Putamen (tissue), 1 donor: ENCODE data around the gene TP53TG5.

Source experiments
- DNase-seq: peaks from one replicate; pipeline ENCODE4 v3.0.0-alpha.2; 2016; ENCODE audit warnings: low spot score

The TP53TG5 gene

DNA sequence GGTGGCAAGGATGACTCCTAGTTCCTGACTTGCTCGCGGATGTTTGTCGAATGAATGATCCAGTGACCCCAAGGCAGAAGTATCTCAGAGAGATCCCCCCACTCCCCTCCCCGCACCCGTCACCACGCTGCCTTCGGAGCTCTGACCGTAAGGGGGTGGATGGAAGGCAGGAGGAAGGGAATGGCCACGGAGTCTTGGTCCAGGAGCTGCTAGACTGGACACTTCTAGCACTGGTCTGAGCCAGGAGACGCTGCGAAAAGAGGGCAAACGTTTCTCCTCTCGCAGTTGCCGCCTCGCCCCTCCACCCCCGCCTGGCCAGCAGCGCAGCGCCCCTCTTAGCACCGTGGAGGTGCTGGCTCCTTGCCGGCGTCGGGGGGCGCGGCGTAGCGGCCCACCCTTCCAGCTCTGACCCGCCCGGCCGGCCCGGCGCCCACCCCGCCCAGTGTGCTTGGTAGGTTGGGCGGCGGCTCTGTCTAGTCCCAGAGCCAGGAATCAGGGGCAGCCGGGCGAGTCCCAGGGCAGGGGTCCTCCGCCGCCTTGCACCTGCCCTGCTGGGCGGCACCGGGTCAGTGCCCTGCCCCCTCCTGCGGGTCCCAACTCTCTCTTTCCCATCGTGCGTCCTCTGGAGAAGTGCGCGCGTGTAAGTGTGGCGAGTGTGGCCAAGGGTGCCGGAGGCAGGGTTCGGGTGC lies 27.6 kb upstream of the TP53TG5 start:
- DNase-seq = no peak

DNA sequence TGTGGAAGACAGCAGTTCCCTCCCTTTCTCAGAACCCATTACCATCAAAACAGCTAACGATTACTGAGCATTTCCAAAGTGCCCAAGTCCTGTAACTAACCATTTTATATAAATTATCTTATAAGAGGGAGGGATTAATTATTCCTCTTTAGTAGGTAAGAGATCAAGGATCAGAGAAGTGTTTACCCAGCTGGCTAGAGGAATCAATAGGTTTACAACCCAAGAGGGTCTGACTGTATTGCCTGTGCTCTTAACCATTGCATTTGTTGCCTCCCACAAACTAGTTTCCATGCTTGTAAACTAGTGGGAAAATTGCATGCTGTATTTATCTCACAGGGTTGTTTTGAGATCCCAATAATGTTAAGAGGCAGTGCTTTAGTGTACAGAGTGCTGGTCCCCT lies 26.3 kb upstream of the TP53TG5 start:
- no peak for DNase-seq

DNA sequence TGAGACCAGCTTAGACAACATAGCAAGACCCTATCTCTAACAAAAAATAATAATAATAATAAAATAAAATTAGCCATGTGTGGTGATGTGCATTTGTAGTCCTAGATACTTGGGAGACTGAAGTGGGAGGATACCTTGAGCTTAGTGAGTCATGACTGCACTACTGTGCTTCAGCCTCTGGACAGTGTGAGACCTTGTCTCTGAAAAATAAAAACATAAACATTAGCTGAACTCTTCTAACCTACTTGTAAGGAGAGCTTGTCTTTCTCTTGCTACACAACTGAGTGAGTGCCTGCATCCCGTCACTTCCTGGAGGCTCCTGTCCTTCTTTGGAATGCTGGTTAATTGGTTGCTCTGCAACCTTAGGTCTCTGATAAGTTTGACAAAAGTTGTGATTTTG lies 24.8 kb upstream of the TP53TG5 start:
- no peak for DNase-seq

DNA sequence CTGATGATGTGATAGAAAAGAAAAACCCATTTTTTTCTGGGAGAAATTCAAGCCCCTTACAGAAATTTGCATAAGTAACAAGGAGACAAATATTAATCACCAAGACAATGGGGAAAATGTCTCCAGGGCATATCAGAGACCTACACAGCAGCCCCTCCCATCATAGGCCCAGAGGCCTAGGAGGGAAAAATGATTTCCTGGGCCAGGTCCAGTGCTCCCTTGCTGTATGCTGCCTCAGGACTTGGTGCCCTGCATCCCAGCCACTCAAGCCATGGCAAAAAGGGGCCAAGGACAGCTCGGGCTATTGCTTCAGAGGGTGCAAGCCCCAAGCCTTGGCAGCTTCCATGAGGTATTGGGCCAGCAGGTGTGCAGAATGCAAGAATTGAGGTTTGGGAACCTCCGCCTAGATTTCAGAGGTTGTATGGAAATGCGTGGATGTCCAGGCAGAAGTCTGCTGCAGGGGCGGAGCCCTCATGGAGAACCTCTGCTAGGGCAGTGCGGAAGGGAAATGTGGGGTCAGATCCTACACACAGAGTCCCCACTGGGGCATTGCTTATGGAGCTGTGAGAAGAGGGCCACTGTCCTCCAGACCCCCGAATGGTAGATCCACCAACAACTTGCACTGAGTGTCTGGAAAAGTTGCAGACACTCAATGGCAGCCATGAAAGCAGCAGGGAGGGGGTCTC lies 22.4 kb upstream of the TP53TG5 start:
- no peak for DNase-seq

DNA sequence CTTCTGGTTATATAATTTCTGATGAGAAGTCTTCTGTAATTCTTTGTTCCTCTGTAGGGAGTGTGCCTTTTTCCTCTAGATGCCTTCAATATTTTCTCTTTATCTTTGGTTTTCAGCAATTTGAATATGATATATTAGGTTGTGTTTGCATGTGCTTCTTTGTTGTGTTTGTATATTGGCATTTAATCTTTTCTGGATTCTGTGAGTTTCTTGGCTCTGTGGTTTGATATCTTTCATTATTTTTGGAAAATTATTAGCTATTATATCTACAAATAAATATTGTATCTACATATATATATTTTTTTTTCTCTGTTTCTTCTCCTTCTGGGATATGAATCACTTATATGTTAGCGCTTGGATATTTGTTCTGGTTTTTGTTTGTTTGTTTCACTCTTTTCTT lies 20.9 kb upstream of the TP53TG5 start:
- no peak for DNase-seq

DNA sequence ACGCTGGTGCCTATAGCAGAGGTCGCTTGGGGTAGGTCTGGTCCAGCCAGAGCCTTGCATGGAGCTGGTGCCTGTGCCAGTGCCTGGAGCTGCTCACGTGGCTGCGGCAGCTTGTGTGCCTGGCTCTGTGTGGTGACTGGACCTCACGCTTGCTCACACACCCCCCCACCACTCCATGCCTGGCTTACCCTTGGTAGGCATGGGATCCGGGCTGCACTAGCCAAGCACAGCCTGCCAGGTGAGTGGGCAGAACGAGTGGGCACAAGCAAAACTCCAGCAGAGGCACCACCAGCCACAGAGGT lies 16.9 kb upstream of the TP53TG5 start:
- no peak for DNase-seq

DNA sequence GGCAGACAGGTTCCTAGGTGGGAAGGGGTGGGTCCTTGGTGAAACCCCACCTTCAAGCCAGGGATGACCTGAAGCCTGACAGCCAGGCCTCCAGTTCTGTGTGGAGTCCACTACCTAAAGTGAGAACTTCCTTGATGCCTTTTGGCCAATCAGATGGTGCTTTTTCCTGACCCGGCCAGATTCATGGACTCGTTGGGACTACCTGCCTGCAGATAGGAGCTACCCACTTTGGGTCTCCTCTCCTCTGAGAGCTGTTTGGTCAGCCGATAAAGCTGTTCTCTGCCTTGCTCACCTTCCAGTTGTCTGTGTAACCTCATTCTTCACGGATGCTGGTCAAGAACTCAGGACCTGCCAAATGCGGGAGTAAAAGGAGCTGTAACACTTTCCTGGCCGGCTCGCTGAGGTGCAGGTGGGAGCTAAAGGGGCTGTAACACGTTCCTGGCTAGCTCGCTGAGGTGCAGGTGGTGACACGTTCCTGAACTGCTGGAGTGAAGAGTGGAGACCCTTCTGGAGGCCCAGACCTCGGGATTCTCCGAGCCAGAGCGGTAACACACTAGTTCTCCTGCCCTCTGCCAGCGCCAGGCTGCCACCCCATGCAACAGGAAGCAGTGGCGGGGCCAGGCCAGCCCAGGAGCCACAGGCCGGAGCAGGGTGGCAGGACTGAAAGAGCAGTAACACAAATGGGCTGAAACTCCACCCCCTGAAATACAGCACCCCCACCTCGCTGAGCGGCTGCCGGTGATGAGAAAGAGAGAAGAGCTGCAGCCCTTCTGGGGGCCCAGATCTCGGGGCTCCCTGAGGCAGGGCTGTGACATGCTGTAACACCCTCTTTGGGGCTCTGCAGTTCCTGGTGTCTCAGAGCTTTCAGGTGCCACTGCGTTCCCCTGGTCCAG lies 16.3 kb upstream of the TP53TG5 start:
- no peak for DNase-seq

DNA sequence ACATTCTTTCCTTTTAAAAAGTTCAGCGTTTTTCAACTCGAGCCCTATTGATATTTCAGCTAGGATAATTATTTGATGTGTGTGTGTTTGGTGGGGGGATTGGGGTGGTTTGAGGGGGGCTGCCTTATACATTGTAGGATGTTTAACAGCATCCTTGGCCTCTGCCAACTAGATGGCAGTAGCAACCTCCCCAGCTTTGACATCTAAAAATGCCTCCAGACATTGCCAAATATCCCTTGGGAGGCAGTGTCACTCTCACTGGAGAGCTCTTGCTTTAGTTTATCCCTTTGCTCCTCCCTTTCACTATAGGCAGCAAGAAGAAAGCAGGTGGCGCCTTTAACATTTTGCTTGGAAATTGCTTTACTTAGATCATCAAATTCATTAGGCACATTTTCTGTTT lies 14.6 kb upstream of the TP53TG5 start:
- peak; percentile 70 for DNase-seq

DNA sequence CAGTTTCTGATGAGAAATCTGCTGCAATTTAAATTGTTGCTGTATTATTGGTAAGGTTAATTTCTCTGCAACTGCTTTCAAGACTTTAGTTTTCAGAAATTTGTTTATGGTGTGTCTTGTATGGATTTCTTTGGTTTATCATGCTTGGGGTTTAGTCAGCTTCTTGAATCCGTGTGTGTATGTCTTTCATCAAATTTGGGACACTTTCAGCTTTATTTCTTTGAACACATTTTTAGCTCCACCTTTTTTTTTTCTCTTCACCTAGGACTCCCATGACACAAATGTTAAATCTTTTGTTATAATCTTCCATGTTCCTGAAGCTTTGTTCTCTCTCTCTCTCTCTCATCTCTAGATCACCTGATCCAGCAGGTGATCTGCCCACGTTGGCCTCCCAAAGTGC lies 13.4 kb upstream of the TP53TG5 start:
- DNase-seq = no peak

DNA sequence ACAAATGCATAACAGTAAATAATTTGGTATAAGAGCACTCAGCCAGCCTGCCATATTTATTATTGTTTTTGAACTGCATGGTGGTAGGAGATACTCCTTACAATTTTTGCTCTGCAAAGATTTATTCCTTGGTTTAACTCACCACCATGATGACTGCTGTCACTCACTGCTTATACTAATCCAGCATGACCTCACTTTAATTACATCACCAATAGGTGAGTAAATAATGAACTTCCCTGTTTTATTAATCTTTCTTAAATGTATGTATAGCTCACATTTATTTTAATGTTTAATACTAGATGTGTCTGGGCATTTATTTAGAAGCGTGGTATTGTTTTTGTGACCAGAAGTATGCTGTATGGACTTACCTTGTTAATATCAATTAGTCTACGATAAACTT lies 12.8 kb upstream of the TP53TG5 start:
- DNase-seq = no peak

DNA sequence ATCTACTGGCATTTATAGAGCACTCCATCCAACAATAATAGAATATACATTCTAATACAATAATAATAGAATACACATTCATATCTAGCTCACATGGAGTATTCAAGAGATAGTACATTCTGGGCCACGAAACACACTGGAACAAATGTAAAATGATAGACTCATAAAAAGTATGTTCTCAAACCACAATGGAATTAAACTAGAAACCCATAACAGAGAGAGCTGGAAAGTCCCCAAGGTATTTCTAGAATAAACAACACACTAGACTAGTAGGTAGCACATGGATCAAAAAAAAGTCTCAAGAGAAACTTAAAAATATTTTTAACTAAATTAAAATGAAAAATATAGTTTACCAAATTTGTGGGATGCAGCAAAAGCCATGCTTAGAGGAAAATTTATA lies 9.1 kb upstream of the TP53TG5 start:
- DNase-seq = no peak

DNA sequence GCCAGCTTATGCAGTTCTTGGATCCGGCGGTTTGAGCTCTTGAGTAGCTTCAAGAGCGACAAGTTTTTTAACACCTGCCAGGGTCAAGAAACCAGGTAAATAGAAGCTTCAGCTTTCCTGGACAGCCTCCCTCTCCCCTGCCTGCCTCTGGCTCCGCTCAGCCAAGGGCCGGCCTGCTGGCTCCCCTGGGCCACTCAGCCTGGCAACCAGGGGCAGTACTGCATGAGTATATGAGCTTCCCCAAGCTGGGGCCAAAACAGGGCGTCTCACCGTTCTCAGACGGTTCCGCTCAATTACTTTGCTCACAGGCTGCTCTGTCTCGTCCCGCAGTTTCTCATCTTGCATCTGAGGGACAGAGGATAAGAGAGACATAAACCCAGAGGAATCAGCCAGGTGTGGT lies 856 bp downstream of the TP53TG5 start:
- no peak for DNase-seq

DNA sequence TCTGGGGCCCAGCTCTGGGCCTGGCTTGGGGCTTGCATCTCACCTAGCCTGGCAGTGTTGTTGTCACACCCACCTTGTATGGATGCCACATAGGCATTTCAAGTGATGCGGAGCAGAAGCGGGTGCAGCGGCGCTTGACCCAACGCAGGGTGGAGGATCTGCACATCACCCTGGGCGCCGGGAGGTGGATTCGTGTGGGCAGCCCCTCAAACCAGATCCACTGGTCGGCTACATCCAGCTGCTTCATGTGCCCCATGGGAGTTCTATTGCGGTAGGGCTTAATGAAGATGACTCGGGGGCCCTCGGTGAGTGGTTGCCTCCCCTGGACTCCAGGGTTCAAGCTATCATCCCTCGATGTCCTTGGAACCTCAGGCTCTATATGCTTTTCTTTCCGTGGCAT lies 3.2 kb downstream of the TP53TG5 start:
- no peak for DNase-seq

DNA sequence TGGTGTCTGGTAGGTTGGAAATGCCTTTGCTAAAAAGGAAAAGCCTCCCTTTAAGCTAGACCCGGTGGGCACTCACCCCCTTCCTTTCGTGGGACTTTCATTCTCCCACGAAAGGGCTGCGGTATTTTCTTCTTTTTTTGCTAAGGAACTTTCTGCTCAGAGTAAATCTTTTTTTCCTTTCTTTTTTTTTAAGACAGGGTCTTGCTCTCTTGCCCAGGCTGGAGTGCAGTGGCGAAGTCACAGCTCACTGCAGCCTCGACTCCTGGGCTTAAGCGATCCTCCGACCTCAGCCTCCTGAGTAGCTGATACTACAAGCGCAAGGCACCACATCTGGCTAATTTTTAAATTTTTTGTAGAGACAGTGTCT lies 4.0 kb downstream of the TP53TG5 start:
- no peak for DNase-seq

DNA sequence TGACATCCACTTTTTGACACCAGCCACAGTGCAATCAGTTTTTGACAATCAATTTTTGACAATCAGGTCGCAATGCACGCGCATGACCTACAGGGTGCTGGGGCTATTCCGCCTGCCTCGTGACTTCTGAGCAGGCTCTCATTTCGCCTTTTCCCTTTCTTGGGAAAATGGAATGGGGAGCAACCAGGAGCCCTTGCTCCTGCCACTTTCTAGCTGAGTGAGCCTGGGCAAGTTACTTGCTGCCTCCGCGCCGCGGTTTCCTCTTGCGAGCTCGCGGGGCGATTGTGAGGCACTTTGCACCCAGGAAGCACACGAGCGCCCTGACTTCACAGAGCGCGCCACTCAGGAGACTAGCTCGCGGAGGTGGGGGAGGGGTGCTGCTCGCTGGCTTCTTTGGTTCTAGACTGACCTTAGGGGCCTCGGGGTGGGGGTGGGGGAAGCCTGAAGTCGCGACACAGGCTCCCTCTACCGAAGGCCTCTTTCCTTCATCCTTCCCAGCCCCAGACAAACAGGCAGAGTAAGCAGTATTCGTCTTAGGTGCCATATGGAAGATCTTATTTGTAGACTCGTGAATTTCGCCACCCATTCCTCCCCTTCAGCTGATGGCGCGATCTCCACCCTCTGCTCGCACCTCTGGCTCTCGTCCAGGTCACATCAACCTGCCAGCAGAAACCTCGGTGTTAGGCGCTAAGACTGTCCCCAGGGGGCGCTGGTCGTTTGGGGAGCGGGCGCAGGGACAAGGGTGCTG lies 4.6 kb downstream of the TP53TG5 start:
- peak; percentile 91 for DNase-seq

DNA sequence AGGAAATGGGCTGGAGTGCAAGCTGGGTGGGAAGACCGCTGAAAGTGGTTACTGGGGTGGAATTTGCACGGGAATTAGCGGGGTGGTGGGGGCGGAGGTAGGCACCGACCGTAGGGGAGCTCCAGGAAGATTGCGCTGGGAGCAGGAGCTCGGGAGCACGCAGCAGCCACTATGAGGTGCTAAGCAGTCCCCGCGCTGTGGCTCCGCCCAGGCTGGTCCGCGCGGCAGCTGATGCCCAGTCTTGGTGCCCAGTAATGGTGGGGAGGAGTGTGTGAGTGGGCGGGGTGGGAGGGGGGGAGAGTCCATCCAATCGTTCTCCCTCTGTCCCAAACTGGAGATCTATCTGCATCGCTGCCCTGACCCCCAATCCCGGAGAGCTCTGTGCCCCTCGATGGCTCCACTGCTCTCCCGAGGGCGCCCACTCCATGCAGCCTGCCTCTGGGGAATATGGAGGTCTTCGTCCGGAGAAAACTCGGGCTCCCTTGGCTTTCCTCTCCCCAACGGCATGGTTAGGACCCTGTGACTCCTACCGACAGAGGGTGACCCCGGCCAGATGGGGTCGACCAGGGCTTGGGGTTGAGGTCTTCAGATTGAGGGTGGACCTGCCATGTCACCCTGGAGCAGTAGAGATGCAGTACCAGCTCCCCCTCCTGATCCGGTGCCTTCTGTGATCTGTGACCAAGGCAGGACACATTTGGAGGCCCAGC lies 5.3 kb downstream of the TP53TG5 start:
- peak; percentile 71 for DNase-seq

DNA sequence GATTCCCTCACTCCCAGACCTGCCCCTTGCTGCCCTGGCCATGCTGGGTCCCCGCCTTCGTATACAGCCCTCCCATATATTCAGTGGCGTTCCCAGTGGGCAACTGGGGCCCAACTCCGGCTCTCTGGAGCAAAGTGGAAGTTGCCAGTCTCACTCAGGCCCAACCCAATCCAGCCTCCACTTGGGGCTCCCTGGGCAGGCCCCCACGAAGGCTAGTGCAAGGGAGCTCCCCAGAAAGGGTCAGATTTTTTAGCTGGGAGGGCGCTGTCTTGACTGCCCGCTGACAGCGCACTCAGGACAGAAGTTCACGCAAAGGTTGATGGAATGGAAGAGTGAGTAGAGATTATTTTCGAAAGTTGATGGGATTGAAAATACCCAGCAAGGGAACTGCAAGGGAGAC lies 5.9 kb downstream of the TP53TG5 start:
- DNase-seq = no peak

DNA sequence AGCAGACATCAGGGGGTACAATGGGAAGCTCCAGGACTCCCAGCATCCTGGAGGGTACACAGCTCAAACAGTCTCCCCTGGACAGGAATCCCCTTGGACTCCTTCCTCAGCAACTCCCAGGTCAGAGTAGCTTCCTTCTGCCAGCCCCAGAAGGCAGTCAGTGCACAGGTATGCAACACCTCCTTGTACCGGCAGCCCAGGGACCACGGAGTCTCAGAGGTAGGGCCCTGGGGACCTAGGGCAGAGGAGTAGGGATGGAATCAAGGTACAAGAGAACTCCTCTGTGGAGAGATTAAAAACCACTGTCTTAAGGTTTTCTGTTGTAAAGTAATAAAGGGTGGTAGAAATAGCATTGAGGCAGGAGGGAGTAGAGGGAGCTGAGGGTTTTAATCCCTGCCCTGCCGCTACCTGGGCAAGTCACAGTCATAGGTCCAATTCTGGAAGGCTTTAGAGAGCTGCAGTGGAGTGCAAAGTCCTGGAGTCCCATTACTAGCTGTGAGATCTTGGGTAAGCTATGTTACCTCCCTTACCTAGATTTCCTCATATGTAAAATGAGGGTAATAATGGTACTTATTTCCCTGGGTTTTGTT lies 7.5 kb downstream of the TP53TG5 start:
- DNase-seq = no peak

DNA sequence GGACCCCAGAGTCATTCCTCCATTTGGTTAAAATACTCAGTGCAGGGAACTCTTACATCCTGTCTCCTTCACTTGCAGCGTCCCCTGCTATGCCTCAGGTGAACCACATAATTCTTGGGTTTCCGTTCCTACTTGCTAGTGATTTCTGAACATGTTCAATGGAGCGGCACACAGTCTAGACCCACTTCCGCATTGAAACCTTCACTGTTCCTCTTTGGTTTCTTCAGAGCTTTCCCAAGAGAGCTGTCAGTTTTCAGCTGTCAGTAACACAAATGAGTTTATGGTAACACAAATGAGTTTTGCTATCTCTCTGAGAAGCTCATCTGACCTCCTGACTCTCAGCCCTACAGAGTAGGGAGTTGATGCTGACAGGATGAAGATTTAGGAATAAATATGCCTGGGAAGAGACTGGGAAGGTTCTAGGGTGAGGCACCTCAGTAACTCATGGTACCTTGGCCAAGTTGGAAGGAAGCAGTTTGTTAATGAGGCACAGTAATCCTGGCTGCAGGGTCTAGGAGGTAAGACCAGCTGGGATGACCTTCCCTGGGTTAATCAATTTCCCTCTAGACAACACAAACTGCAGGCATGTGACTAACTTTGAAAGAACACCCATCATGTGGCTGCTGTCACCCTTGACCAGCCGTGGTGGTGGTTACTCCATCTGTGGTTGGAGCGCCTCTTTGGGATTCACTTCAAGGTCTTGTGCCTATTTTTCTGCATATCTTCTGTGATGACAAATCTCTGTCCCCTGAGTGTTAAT lies 9.7 kb downstream of the TP53TG5 start:
- no peak for DNase-seq

DNA sequence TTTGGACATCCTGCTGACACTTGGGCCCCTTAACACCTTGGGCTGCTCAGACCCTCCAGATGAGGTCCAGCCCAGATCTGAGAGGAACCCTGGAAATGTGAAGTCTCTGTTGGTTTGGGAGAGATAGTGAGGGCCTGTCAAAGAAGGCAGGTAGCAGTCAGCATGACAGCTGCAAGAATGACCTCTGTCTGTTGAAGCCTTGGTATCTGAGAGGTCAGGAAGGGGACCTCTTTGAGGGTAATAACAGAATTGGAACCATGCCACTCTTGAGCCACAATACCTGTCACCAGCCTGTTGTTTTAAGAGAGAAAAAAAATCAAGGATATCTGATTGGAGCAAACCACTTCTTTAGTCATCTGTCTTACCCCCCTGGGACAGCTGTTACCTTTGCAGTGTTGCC lies 11.0 kb downstream of the TP53TG5 start:
- no peak for DNase-seq

DNA sequence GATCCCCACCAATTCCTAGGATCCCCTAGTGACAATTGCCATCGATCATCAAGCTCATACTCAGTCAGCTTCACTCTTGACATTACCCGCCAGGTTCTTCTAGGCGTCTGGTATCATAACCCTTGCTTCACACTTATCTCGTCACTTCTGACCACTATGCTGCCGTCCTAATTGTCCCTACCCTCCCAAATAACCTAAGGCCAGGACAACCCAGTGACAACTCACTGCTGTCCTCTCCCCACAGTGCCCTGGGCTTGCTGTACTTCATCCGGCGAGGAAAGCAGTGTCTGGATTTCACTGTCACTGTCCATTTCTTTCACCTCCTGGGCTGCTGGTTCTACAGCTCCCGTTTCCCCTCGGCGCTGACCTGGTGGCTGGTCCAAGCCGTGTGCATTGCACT lies 11.5 kb downstream of the TP53TG5 start:
- no peak for DNase-seq
